Measurements from ENCODE around the gene VIT.

DNA sequence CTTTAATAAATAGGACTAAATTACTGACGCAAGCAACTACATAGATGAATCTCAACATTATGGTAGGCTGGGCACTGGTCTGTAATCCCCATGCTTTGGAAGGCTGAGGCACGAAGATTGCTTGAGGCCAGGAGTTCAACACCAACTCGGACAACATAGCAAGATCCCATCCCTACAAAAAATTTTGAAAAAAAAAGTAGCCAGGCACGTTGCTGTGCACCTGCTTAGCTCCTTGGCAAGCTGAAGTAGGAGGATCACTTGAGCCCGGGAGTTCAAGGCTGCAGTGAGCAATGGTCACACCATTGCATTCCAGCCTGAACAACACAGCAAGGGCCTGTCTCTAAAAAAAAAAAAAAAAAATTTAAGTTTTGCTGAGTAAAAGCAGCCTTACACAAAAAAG, 43.4 kb upstream of the VIT start:
- no peak for TF ChIP-seq EGR1 (IDR thresholded peaks at IDR 0.05; ENCODE audit: low read depth in 2 of 2)
- TF ChIP-seq, protein P1, sequence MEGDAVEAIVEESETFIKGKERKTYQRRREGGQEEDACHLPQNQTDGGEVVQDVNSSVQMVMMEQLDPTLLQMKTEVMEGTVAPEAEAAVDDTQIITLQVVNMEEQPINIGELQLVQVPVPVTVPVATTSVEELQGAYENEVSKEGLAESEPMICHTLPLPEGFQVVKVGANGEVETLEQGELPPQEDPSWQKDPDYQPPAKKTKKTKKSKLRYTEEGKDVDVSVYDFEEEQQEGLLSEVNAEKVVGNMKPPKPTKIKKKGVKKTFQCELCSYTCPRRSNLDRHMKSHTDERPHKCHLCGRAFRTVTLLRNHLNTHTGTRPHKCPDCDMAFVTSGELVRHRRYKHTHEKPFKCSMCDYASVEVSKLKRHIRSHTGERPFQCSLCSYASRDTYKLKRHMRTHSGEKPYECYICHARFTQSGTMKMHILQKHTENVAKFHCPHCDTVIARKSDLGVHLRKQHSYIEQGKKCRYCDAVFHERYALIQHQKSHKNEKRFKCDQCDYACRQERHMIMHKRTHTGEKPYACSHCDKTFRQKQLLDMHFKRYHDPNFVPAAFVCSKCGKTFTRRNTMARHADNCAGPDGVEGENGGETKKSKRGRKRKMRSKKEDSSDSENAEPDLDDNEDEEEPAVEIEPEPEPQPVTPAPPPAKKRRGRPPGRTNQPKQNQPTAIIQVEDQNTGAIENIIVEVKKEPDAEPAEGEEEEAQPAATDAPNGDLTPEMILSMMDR (IDR thresholded peaks at IDR 0.05; ENCODE audit: low read depth, low read length, missing input control): no peak
- TF ChIP-seq SP1 (IDR thresholded peaks at IDR 0.05): no peak
- TF ChIP-seq, protein P2, sequence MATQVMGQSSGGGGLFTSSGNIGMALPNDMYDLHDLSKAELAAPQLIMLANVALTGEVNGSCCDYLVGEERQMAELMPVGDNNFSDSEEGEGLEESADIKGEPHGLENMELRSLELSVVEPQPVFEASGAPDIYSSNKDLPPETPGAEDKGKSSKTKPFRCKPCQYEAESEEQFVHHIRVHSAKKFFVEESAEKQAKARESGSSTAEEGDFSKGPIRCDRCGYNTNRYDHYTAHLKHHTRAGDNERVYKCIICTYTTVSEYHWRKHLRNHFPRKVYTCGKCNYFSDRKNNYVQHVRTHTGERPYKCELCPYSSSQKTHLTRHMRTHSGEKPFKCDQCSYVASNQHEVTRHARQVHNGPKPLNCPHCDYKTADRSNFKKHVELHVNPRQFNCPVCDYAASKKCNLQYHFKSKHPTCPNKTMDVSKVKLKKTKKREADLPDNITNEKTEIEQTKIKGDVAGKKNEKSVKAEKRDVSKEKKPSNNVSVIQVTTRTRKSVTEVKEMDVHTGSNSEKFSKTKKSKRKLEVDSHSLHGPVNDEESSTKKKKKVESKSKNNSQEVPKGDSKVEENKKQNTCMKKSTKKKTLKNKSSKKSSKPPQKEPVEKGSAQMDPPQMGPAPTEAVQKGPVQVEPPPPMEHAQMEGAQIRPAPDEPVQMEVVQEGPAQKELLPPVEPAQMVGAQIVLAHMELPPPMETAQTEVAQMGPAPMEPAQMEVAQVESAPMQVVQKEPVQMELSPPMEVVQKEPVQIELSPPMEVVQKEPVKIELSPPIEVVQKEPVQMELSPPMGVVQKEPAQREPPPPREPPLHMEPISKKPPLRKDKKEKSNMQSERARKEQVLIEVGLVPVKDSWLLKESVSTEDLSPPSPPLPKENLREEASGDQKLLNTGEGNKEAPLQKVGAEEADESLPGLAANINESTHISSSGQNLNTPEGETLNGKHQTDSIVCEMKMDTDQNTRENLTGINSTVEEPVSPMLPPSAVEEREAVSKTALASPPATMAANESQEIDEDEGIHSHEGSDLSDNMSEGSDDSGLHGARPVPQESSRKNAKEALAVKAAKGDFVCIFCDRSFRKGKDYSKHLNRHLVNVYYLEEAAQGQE (IDR thresholded peaks at IDR 0.05): no peak
- TF ChIP-seq, protein P3, sequence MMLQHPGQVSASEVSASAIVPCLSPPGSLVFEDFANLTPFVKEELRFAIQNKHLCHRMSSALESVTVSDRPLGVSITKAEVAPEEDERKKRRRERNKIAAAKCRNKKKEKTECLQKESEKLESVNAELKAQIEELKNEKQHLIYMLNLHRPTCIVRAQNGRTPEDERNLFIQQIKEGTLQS (IDR thresholded peaks at IDR 0.05): no peak
- no peak for TF ChIP-seq JUND (IDR thresholded peaks at IDR 0.05)
- no peak for TF ChIP-seq FOXA1 (IDR thresholded peaks at IDR 0.05)
- TF ChIP-seq, protein P4, sequence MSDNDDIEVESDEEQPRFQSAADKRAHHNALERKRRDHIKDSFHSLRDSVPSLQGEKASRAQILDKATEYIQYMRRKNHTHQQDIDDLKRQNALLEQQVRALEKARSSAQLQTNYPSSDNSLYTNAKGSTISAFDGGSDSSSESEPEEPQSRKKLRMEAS (IDR thresholded peaks at IDR 0.05): no peak
- no peak for TF ChIP-seq YY1 (IDR thresholded peaks at IDR 0.05)
- TF ChIP-seq RAD21 (IDR thresholded peaks at IDR 0.05): no peak
- TF ChIP-seq, protein P5, sequence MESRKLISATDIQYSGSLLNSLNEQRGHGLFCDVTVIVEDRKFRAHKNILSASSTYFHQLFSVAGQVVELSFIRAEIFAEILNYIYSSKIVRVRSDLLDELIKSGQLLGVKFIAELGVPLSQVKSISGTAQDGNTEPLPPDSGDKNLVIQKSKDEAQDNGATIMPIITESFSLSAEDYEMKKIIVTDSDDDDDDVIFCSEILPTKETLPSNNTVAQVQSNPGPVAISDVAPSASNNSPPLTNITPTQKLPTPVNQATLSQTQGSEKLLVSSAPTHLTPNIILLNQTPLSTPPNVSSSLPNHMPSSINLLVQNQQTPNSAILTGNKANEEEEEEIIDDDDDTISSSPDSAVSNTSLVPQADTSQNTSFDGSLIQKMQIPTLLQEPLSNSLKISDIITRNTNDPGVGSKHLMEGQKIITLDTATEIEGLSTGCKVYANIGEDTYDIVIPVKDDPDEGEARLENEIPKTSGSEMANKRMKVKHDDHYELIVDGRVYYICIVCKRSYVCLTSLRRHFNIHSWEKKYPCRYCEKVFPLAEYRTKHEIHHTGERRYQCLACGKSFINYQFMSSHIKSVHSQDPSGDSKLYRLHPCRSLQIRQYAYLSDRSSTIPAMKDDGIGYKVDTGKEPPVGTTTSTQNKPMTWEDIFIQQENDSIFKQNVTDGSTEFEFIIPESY (IDR thresholded peaks at IDR 0.05): no peak

All from liver (tissue), 3 donors.